Right lobe of liver (tissue), 4 donors: ENCODE measurements around the gene RGPD8.

Experiments used
- CTCF ChIP-seq, 4 donors: fragments of 200-600 bp in 3 of 4; fragments of 450-650 bp in 1 of 4; IDR thresholded peaks; one replicate each; pipeline versions ENCODE4 v1.5.1 to v1.8.0; 2016 to 2022; ENCODE audit warnings: antibody characterized with exemption in 4 of 4, mild to moderate bottlenecking in 2 of 4
- POLR2A ChIP-seq: fragments of 450-650 bp; IDR thresholded peaks from one replicate; pipeline ENCODE4 v1.6.1; 2017; ENCODE audit warnings: antibody characterized with exemption, mild to moderate bottlenecking
- donor health status: DM: no; HTN: no; CAD: no.
- donor health status: DM: no; HTN: no; CAD: no.
- donor health status: DM: no; HTN: yes; CAD: no.

GRCh38 chr2:112474844-112475486 is 41.5 kb upstream of the RGPD8 start:
- TF ChIP-seq CTCF (IDR thresholded peaks at IDR 0.05), result no peak
- no peak for TF ChIP-seq POLR2A
